GM10266 (cell line): ENCODE data around the gene CISD1.
A peak's percentile ranks its signal among the peaks of the same experiment; 100 is the strongest.

ENCODE experiments used
- DNase-seq: peaks from one replicate; pipeline ENCODE4 v3.0.0; 2012; ENCODE audit errors: extremely low spot score
- CTCF ChIP-seq: IDR thresholded peaks from 2 replicates; pipeline ENCODE4 v1.5.1; 2012; ENCODE audit warnings: mild to moderate bottlenecking, low read depth; ENCODE audit not compliant: control insufficient read depth, insufficient read depth; ENCODE audit errors: missing control alignments

The CISD1 gene

GRCh38 chr10:58293989-58294388 lies 25.0 kb downstream of the CISD1 start:
- no peak for TF ChIP-seq CTCF
- no peak for DNase-seq

- peak; percentile 79 for TF ChIP-seq CTCF
- peak; percentile 39 for DNase-seq
Measured at GRCh38 chr10:58299580-58299979, 30.6 kb downstream of the CISD1 start.

- no peak for DNase-seq
- no peak for TF ChIP-seq CTCF
Measured at GRCh38 chr10:58300676-58301075, 31.7 kb downstream of the CISD1 start.

DNA sequence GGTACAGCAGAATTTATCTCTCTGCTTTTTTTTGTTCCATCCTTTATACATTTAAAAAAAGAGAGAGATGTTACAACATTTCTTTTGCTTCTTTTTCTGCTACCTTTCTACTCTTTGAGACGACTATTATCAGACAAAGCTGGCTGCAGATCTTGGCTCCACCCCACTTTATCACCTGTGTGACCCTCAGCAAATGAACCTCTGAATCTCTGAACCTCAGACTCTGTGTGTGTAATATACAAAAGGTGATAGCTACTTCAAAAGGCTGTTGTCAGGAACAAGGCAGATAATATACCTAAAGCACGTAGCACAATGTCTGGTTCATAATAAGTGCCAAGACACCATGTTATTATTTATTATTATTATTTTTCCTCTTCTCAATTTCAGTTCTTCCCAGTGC lies 33.3 kb downstream of the CISD1 start:
- DNase-seq: no peak
- no peak for TF ChIP-seq CTCF

DNA sequence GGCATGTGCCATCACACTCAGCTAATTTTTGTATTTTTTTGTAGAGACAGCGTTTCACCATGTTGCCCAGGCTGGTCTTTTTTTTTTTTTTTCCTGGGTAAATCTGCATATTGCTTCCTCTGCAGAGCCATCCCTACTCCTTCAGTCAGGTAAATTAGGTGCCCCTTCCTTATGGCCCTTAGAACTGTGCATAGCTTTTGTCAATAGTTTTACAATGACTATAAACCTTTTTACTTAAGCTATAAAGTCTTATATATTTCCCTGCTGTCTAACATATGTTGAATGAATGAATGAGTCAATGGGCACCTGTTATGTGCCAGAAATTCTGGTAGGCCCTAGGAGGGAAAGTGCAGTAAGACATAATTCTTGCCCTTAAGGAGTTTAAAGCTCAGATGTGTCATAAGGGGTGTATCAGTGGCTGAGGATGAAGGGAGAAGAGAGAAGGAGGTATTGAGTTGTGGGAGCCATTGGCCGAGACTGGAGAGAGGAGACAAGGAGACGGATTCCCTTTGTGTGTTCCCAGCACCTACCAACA lies 35.2 kb downstream of the CISD1 start:
- TF ChIP-seq CTCF: no peak
- no peak for DNase-seq

DNA sequence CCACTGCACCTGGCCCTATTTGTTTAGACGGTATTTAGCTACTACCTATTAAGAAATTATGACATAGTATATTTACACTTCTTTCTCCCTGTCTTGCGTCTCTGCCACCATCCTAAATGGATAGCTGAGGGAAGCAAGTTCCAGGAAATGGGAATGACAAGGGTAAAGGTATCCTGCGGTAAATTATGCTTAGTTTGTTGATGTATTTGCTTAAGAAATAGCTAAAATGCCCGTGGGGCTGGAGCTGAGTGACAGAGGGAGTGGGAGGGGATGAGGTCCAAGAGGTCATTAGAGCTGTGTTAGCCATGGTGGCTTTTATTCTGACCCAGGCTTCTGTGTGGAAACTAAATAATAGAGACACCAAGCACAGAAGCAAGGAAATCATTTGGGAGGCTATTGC lies 36.9 kb downstream of the CISD1 start:
- no peak for TF ChIP-seq CTCF
- DNase-seq: no peak

- no peak for TF ChIP-seq CTCF
- DNase-seq: no peak
Measured at GRCh38 chr10:58307676-58308075, 38.7 kb downstream of the CISD1 start.
